CD4-positive, alpha-beta T cell treated with Interleukin-15 for 4 hours (primary cell): ENCODE measurements around the gene FGF12.
"Not testable (repeated sequence)": the region's sequence is repeated elsewhere in the genome, so short reads cannot be mapped to it uniquely, and the experiment has no call there.

ENCODE experiments used
- DNase-seq: peaks from one replicate; pipeline ENCODE4 v3.0.0-alpha.2; 2020; ENCODE audit warnings: low spot score

Gene FGF12

DNA sequence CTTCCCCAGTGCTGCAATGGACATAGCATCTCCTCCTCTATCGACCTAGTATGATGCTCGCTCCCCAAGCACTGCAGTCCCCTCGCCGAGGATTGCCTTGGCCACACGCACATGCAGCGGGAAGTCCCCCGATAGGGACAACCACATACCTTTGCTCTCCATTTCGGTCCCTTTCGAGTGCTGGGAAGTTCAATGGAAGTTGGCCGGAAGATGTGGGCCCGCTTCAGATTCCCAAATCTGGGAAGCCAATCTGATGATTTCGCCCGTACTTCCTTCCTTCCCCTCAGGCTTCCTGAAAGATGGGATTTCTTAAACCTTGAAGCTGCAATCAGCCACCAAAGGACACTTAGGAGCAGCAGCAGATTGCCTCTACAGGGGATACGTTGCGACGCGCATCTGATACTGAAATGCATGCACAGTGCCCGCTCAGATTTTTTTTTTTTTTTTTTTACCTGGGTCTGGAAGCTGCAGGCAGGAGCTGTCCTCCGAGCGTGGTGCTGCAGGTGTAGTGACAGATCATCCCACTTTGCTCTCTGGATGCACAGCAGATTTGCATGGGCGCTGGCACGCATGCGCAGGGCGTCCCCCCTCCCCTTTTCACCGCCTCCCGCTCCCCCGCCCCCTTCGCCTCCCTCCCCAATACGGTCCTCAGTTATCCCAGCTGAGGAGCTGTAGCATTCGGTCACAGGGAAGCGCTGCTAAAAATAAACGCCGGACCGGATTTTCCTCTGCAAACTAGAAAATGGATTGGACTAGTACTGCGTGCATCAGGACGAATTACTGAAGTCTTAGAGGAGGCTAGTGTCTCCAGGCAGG lies at the start of gene FGF12:
Gene FGF12, minus strand, starts transcription at position 510 of the 816 bp plus-strand sequence.
- no peak for DNase-seq

DNA sequence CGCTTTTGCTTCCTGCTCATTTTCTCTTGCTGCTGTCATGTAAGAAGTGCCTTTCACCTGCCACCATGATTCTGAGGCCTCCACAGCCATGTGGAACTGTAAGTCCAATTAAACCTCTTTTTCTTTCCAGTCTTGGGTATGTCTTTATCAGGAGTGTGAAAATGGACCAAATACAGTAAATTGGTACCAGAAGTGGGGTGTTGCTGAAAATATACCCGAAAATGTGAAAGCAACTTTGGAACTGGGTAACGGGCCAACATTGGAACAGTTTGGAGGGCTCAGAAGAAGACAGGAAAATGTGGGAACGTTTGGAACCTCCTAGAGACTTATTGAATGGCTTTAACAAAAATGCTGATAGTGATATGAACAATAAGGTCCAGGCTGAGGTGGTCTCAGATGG lies 47.0 kb upstream of the FGF12 start:
- DNase-seq: not testable (repeated sequence)

DNA sequence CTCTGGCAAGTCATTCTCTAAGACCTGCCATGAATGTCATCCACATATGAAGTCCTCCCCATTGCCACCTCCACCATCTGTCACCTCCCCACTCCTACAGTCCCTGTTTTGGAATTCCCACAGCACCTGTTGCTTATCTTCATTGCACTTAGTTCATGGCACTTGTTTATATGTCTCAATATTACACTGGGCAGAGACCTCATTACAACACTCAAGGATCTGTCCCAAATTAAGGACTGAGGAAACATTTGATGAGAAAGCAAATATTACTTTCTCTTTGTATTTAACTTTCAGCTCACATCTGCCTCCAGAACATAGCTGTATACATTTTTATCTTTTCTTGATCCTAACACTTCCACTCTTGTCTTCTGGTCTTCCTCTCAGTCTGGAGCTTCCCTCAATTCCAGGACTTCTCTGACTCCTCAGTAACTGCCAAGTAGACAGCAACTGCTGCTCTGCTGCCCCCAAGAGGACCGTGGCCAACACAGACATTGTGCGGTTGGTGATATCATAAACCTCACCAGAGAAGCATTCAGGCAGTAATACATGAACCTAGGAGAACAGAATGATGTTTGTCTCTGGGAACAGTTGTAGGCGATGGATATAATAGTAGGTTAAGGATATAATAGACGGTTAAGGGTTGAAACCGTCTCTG lies 45.0 kb upstream of the FGF12 start:
- DNase-seq: no peak

DNA sequence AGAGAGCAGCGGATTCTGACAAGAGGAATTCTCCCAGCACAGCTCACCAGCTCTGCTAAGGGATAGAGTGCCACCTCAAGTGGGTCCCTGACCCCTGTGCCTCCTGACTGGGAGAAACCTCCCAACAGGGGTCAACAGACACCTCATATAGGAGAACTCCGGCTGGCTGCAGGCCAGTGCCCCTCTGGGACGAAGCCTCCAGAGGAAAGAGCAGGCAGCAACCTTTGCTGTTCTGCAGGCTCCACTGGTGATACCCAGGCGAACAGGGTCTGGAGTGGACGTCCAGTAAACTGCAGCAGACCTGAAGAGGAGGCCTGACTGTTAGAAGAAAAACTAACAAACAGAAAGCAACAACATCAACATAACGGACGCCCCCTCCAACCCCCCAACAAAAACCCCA lies 31.3 kb upstream of the FGF12 start:
- no peak for DNase-seq

DNA sequence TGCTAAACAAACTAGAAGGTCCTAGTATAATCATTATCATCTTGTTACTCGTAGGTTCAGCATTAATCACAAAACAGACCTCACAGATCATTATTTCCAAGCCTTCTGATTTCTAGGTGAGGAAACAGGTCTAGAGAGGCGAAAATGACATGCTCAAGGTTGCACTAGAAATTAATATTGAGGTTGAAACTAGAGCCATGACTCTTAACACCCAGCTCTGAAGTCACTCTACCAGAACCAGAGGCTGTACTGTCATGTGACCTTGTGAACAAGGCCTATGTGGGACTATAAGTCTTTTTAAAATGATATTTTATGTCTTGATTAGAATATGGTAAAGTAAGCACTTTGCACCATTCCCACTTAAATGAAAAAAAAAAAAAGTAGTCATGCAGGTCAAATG lies 23.8 kb upstream of the FGF12 start:
- DNase-seq: no peak

DNA sequence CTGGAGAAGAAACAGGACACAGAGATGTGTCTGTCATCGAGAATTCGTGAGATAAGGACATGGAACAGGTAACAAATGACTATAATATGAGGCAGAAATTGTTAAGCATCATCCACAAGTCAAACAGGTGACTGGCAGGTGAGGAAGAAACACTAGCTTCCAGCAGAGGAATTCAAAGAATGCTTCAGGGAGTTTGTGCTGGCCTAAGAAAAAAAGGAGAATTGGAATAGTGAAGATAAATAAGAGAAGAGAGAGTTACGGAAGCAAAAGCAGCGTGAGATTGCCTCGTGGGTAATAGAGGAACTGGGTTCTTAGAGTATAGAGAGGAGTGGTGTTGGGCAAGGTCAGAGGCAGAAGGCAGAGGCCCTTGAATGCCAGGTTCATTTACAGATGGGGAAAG lies 22.9 kb upstream of the FGF12 start:
- no peak for DNase-seq

DNA sequence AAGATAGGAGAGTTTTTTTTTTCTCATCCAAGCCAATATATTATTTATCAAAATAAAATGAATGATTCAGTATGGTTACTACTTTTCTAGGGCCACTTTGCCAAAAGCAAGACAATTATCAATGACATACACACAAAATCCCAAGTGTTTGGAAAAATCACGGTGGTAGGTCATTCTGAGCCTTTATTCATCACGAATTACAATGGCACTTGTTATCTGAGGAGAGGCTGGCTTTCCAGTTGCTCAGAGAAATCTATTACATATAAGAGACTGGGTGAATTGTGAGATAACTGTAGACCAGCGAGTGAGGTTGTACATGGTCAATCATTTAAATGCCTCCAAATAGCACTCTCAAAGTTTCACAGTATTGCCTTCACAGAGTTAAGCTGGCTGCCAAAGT lies 20.4 kb upstream of the FGF12 start:
- no peak for DNase-seq

DNA sequence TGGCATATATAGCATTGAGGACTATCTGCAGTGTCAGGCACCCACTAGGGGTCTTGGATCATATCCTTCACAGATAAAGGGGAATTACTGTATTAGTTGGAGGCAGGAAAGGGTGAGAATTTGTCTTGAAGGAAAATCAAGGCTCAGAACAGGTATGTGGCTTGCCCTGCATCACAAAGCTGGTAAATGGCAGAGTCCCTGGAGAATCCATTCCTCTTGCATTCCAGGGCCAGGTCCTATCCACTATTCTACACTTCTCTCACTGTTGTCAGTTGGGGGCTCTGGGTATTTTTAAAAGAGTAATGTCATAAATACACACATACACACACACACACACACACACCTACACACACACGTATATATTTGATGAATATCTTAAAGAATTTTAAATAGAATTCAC lies 19.8 kb upstream of the FGF12 start:
- DNase-seq: no peak

DNA sequence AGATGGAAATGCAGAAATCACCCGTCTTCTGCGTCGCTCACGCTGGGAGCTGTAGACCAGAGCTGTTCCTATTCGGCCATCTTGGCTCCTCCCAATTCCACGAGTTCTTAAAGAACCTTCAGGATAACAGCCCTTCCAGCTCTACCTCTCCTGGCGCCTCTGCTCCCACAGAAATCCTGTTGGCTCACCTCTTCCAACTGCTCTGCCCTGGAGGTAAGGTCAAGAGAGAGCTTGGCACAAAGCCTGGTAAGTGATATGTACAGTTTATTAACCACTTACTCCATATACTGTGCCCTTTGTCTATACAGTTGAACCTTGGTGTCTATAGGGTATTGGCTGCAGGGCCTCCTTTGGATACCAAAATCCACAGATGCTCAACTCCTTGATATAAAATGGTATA lies 17.8 kb upstream of the FGF12 start:
- DNase-seq: no peak

DNA sequence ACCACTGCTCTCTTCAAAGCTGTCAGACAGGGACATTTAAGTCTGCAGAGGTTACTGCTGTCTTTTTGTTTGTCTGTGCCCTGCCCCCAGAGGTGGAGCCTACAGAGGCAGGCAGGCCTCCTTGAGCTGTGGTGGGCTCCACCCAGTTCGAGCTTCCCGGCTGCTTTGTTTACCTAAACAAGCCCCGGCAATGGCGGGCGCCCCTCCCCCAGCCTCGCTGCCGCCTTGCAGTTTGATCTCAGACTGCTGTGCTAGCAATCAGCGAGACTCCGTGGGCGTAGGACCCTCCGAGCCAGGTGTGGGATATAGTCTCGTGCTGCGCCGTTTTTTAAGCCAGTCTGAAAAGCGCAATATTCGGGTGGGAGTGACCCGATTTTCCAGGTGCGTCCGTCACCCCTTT lies 17.3 kb upstream of the FGF12 start:
- DNase-seq: not testable (repeated sequence)

DNA sequence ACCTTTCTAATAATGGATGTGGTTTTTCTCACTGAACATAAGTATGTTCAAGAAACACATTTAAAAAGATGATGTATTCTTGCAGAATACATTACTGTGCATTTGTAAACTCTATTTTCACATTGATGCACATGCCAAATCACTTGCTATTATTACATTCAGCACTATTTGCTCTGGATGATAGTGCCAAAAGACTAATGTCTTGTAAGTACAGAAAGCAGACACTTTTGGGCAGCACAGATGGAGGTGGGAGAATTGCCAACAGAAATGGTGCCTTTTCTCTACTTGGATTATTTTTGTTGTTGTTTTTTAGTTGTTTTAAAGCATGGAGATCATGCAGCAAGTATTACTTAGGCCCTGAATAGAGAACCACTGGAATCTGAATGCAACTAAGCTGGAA lies 10.2 kb upstream of the FGF12 start:
- DNase-seq: no peak

DNA sequence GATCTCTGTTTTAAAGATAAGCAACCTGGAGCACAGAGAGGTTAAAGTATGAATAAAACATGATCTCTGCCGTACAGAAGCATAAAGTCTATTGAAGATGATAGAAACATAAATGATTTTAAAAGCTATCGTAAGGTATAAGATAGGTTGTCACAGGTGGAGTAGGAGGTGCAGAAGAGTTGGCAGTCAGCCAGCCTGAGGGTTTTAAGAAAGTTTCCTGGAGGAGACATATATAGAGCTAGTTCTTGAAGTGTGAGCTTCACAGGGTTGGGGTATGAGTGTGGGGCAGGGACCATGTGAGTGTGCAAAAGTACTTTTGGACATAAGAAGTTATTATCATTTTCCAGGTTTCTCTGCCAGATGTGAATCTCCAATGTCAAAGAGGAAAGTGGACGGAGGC lies 3.9 kb upstream of the FGF12 start:
- DNase-seq: no peak

DNA sequence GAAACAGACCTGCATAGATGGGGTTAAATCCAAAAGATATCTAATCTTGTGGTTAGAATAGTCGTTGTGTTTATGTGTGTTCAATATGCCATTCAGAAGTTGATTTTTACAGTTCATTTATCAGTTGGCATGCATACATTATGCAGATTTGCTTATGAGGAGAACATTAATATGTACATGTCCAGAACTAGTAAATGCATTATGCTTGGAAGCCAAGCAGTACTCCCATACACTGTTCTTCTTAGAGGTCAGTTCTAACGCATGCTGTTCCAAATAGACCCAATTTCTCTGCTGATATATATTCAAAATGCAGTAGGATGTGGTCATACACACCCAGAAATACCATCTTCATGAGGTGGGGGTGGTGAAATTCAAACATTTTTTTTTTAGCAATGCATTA lies 956 bp downstream of the FGF12 start:
- DNase-seq: no peak

DNA sequence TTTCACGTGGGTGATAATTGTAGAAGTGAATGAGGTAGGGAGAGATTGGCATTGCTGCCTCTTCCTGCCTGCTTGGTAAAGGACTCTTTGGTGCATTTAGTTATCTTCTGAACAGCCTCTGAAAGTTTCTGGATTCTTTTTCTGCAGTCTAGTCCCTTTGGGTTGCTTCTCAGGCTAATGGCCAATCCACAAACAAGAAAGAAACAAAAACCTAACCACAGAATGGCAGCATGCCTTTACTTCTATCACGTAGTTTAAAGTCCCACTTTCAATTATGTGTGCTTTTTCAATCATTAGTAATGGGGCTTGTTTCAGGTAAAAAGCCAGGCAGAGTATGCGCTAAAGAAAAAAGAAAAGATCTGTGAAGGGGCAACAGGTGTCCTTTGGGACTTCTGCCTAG lies 7.4 kb downstream of the FGF12 start:
- DNase-seq: no peak

DNA sequence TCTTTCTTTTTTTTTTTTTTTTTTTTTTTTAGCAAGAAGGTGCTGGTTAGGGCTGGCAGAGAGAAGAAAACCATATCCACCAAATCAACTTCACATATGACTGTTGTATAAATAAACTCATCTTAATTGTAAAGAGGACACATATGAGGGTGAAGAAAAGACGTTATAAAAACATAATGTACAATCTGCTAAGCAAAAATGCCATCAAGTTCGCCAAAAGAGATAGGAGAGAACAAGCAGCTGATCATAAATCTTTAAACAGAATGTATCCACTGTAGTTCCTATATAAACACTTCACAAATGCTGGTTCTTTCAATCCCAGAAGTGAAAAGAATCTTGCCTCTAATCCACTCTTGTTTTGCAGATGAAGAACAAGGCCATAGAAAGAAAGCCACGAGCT lies 9.2 kb downstream of the FGF12 start:
- no peak for DNase-seq

DNA sequence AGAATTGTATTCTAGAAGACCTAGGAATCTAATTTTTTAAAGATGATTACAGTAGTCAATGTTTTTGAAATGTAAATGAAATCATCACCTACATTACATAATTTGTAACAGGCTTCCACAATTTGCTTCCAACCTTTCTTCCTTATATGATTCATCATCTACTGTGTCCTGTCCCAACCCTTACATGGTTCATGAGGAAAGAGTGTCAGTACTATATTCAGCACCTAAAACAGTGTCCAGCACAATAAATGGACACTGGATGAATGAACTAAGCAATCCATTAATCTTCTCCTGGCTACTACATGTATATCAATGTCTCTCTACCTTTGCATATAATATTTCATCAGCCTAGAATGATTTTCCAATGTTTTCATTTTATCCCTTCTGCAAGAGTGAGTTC lies 12.2 kb downstream of the FGF12 start:
- no peak for DNase-seq

DNA sequence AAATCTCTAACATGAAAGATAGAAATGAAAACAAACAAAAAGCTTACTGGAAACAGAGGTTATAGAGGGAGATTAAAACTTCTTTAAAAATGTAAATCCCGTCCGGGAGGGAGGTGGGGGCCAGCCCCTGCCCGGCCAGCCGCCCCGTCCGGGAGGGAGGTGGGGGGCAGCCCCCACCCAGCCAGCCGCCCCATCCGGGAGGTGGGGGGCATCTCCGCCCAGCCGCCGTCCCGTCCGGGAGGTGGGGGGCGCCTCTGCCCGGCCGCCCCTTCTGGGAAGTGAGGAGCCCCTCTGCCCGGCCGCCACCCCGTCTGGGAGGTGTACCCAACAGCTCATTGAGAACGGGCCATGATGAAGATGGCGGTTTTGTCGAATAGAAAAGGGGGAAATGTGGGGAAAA lies 16.2 kb downstream of the FGF12 start:
- DNase-seq: not testable (repeated sequence)

DNA sequence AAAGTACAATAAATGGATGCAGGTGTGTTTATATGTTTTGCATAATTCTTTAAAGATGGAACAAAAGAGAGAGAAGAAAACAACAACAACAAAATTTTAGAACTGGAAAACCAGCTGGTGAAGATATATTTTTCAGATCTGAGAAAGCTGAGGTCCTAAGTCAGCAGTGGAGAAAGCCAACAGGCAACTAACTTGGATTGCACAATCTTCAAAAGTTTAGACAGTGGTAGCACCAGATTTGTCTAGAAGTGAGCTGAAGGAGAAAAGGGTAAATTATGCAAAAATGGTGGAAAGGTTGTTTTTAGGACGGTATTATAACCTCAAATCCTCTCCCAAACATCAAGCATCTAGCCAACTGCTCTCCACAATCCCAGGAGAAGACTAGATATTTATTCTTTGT lies 17.0 kb downstream of the FGF12 start:
- no peak for DNase-seq

DNA sequence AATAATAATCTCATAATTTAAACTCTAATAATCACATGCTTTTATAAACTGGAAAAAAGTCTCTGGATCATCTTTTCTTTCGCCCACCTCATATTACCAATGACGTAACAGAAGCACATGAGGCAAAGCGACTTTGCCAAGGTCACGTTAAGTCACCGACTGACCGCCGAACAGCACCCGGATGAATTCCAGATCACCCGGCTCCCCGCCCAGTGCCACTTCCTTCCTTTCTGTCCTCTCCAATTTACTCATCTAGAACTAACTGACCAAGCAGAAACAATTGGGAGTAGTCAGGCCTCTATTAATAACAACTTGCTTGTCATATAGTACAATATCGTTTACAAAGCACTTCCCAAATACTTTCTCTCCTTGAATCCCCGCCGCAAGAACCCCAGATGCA lies 21.1 kb downstream of the FGF12 start:
- no peak for DNase-seq

DNA sequence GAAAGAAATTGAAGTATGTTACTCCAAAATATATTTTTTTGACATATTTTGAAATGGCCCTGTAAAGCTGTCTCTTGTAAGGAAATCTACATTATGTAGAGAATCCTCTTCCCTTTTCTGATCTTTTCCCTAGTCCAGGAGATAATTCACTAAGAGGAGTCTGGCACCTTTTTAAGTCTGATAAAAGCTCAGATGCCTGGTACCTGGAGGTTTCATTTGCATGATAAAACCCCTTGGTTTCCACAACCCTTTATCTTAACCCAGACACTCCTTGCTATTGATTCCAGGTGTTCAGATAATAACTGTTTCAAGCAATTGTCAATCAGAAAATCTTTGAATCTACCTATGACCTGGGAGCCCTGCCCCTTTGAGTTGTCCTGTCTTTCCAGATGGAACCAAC lies 26.5 kb downstream of the FGF12 start:
- no peak for DNase-seq

DNA sequence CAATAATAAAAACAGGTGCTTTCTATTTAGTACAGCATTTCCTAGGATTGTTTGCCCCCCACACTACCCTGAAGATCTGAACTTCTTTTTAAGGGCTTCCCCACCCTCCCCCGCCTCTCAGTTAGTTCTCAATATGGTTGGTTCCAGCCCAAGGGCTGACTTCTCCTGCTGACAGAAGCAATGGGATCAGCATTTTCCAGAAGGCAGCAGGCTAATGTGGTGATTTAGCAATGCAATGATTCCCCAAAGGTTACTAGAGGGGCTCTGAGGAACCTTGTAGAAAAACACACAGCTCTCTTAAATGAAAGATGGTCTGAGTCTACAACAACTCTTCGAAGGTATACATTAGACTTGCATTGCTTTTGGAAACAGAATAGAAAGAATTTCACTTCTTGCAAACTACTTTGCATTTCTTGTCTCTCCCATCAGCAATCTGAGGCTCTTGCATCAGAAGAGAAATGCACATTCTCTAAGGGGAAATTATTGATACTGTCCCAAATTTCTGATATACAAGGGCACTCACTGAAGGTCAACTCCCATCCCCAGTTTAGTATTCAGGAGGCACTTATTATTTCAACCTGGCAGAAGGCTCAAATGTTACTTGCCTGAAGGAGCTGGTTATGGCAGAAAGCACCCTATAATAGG lies 30.3 kb downstream of the FGF12 start:
- no peak for DNase-seq

DNA sequence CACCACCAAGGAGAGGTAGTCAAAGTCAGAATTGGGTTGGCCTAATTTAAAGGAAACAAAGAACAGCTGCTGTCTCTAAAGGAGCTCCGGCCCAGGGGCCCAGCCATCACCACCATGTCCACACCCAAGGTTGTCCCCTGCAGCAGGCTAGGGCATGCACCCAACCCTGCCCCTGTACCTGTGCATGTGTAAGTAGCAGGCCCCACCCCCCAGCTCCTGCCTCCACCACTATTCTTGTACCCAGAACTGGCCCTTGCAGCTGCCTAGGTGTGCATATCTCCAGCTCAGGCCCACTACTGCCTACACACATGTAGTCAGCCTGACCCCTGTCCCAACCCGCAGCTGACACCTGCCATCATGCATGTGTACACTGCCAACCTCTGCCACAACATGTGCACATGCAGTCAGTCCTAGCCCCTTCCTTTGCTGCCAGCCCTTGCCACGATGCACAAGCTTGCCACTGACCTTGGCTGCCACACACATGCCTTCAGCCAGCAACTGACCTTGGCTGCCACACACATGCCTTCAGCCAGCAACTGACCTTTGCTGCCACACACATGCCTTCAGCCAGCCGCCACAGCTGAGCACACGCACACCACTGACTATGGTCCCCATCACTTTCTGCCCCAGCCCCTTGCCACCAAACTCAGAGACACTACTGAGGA lies 39.7 kb downstream of the FGF12 start:
- DNase-seq: no peak

DNA sequence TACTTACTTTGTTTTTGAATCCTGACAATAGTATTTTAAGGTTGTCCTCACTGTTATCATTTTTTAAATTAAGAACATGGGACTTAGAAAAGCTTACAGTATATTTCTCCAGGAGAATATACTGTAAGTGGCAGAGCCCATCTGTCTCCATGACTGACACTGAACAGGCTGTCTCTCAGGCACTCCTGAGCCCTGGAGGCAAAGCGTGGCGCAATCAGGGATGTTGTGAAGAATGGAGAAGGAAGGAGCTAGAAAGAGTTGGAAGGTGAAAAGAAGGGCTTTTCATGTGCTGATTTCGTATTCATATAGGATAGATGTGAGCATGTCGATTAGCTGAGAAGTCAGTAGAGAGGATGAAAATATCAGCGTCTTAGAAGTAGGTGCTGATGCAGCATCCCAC lies 41.5 kb downstream of the FGF12 start:
- no peak for DNase-seq
